Mucosa of rectum (tissue), 2 donors: Measurements from ENCODE around the gene LCE1D.

Experiments
- H3K27ac ChIP-seq, 2 donors: one replicate each; pipeline ENCODE4 v1.7.0; 2013; ENCODE audit warnings: inconsistent platforms in 2 of 2, low read depth in 2 of 2, low read length in 2 of 2
- H3K27me3 ChIP-seq, 2 donors: one replicate each; pipeline ENCODE4 v1.7.0; 2013; ENCODE audit warnings: low read length in 2 of 2; ENCODE audit not compliant: control insufficient read depth in 2 of 2, insufficient read depth in 2 of 2
- H3K36me3 ChIP-seq, 2 donors: one replicate each; pipeline ENCODE4 v1.7.0; 2013; ENCODE audit warnings: low read length in 2 of 2; ENCODE audit not compliant: control insufficient read depth in 2 of 2, insufficient read depth in 2 of 2
- H3K4me1 ChIP-seq, 2 donors: one replicate each; pipeline ENCODE4 v1.7.0; 2013; ENCODE audit warnings: low read length in 2 of 2, mild to moderate bottlenecking in 1 of 2; ENCODE audit not compliant: control insufficient read depth in 2 of 2, insufficient read depth in 2 of 2
- H3K4me3 ChIP-seq, 2 donors: one replicate each; pipeline ENCODE4 v1.7.0; 2013; ENCODE audit warnings: low read length in 2 of 2
- H3K9ac ChIP-seq, 2 donors: one replicate each; pipeline ENCODE4 v1.7.0; 2013; ENCODE audit warnings: low read length in 2 of 2, low read depth in 1 of 2, mild to moderate bottlenecking in 1 of 2
- H3K9me3 ChIP-seq, 2 donors: one replicate each; pipeline ENCODE4 v1.7.0; 2013; ENCODE audit warnings: low read length in 2 of 2; ENCODE audit not compliant: control insufficient read depth in 2 of 2
- donor health status: healthy.
- donor health status: Normal muscosa, but diverticular disease.

The LCE1D gene, protein sequence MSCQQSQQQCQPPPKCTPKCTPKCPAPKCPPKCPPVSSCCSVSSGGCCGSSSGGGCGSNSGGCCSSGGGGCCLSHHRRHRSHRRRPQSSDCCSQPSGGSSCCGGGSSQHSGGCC

GRCh38 chr1:152796421-152796820, at the start of gene LCE1D:
Gene LCE1D (plus strand): TSS chr1:152796721. CDS start chr1:152797795, 1,074 bp downstream.
- H3K9me3 ChIP-seq, result no peaks in the 10 kb centered on the region
- H3K4me1 ChIP-seq, result no peaks in the 10 kb centered on the region
- no peak within 1 kb of the TSS for H3K27ac ChIP-seq
- H3K9ac ChIP-seq, result no peak within 1 kb of the TSS
- no peak within 1 kb of the TSS for H3K4me3 ChIP-seq
- no peaks in the 10 kb centered on the region for H3K36me3 ChIP-seq
- H3K27me3 ChIP-seq, result no peaks in the 10 kb centered on the region

DNA sequence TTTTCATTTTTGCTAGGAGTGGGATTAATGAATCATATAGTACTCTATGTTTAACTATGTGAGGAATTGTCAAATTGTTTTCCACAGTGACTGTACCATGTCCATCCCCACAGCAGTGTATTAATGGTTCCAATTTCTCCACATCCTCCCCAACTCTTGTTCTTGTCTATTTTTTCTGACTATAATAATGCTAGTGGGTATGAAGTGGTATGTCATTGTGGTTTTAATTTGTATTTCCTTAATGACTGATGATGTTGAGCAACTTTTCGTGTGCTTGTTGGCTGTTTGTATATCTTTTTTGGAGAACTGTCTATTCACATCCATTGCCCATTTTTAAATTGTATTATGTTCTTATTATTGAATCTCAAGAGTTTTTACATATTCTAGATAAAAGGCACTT, 48.7 kb upstream of the LCE1D start:
- no peaks in the 10 kb centered on the region for H3K9me3 ChIP-seq

GRCh38 chr1:152752225-152752624, 44.3 kb upstream of the LCE1D start:
- Histone ChIP-seq H3K36me3 (no peaks in the 10 kb centered on the region), H3K9ac (no peak overlapping the region), H3K9me3 (no peaks in the 10 kb centered on the region)

More for the DNA sequence above, 48.7 kb upstream of the LCE1D start:
- H3K9ac ChIP-seq, result no peak overlapping the region
- no peaks in the 10 kb centered on the region for H3K27me3 ChIP-seq
- no peak overlapping the region for H3K4me3 ChIP-seq
- H3K27ac ChIP-seq, result no peak overlapping the region
- no peaks in the 10 kb centered on the region for H3K36me3 ChIP-seq
- no peaks in the 10 kb centered on the region for H3K4me1 ChIP-seq

GRCh38 chr1:152753586-152753985, 42.9 kb upstream of the LCE1D start:
- no peaks in the 10 kb centered on the region for H3K4me1 ChIP-seq
- no peaks in the 10 kb centered on the region for H3K36me3 ChIP-seq
- H3K27me3 ChIP-seq, result no peaks in the 10 kb centered on the region
- no peaks in the 10 kb centered on the region for H3K9me3 ChIP-seq
- no peak overlapping the region for H3K27ac ChIP-seq
- H3K9ac ChIP-seq, result no peak overlapping the region
- no peak overlapping the region for H3K4me3 ChIP-seq

More at GRCh38 chr1:152752225-152752624, 44.3 kb upstream of the LCE1D start:
- no peak overlapping the region for H3K27ac ChIP-seq
- no peaks in the 10 kb centered on the region for H3K27me3 ChIP-seq
- H3K4me3 ChIP-seq, result no peak overlapping the region
- H3K4me1 ChIP-seq, result no peaks in the 10 kb centered on the region

- no peak overlapping the region for H3K4me3 ChIP-seq
- no peaks in the 10 kb centered on the region for H3K9me3 ChIP-seq
- H3K9ac ChIP-seq, result no peak overlapping the region
- no peak overlapping the region for H3K27ac ChIP-seq
- no peaks in the 10 kb centered on the region for H3K27me3 ChIP-seq
- no peaks in the 10 kb centered on the region for H3K36me3 ChIP-seq
- no peaks in the 10 kb centered on the region for H3K4me1 ChIP-seq
Measured at GRCh38 chr1:152756872-152757271, 39.6 kb upstream of the LCE1D start.

DNA sequence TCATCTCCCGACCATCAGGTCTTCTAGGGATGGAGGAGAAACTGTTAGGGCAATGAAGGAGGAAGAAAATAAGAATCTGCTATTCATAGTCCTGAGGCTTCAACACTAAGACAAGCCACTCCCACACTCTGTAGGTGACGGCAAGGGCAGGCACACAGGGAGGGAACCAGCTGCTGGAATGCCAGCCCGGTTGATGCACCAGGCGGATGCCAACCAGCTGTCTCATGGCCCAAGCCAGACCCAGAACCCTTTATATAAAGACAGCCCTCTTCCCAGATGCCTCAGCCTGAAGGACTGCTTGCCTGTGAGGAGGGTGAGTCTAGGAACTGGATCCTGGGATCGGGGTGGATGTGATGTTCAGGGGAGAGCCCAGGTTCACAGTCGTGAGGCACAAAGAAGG, 38.8 kb upstream of the LCE1D start, which contains the start of gene KPRP:
KPRP (plus strand) TSS at position 279 of the 400 bp plus-strand sequence. CDS start 1,564 bp downstream, outside the sequence.
- no peak within 1 kb of the TSS for H3K9ac ChIP-seq
- no peaks in the 10 kb centered on the region for H3K4me1 ChIP-seq
- H3K9me3 ChIP-seq, result no peaks in the 10 kb centered on the region
- H3K27me3 ChIP-seq, result no peaks in the 10 kb centered on the region
- no peaks in the 10 kb centered on the region for H3K36me3 ChIP-seq
- H3K27ac ChIP-seq, result no peak within 1 kb of the TSS
- H3K4me3 ChIP-seq, result no peak within 1 kb of the TSS

DNA sequence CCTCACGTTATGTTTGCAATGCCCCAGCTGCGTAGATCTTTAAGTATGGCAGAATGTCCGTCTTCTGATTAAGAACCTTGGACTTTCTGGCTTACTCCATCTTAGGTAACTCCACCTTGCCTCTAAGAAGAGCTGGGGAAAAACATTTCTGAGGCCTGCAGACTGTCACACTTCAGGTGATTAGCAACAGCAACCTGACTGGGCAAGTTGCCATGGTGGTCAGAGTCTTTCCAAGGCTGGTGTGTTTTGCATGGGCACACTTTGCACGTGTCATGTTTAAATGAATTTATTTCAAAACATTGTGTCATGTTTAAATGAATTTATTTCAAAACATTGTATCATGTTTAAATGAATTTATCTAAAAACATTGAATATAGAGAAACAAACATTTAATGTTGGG, 37.9 kb upstream of the LCE1D start:
- H3K9me3 ChIP-seq, result no peaks in the 10 kb centered on the region
- H3K4me3 ChIP-seq, result no peak overlapping the region
- H3K9ac ChIP-seq, result no peak overlapping the region
- no peaks in the 10 kb centered on the region for H3K36me3 ChIP-seq
- H3K27me3 ChIP-seq, result no peaks in the 10 kb centered on the region
- no peak overlapping the region for H3K27ac ChIP-seq
- H3K4me1 ChIP-seq, result no peaks in the 10 kb centered on the region

DNA sequence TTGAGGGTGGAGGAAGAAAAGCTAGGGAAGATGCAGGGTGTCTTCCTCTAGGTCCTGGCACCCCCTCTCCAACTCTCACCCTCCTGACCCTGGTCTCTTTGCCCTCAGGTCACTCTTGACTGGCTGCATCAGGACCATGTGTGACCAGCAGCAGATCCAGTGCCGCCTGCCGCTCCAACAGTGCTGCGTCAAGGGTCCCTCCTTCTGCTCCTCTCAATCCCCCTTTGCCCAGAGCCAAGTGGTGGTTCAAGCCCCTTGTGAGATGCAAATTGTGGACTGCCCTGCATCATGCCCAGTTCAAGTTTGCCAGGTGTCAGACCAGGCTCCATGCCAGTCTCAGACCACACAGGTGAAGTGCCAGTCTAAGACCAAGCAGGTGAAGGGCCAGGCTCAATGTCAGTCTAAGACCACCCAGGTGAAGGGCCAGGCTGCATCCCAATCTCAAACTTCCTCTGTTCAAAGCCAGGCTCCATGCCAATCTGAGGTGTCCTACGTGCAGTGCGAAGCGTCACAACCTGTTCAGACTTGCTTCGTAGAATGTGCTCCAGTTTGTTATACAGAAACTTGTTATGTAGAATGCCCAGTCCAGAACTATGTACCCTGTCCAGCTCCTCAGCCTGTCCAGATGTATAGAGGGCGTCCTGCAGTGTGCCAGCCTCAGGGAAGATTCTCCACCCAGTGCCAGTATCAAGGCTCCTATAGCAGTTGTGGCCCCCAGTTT, 36.9 kb upstream of the LCE1D start:
- no peak overlapping the region for H3K27ac ChIP-seq
- no peaks in the 10 kb centered on the region for H3K36me3 ChIP-seq
- no peaks in the 10 kb centered on the region for H3K9me3 ChIP-seq

DNA sequence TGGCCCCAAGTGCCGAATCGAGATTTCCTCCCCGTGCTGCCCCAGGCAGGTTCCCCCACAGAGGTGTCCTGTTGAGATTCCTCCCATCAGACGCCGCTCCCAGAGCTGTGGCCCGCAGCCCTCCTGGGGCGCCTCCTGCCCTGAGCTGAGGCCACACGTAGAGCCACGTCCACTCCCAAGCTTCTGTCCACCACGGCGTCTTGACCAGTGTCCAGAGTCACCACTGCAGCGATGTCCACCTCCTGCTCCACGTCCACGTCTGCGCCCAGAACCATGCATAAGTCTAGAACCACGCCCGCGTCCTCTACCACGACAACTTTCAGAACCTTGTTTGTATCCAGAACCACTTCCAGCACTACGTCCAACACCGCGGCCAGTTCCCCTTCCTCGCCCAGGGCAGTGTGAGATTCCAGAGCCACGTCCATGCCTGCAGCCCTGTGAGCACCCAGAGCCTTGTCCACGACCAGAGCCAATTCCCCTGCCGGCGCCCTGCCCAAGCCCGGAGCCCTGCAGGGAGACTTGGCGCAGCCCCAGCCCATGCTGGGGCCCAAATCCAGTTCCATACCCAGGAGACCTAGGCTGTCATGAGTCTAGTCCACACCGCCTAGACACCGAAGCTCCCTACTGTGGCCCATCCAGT, 35.9 kb upstream of the LCE1D start:
- Histone ChIP-seq H3K9me3 (no peaks in the 10 kb centered on the region), H3K4me3 (no peak overlapping the region), H3K27ac (no peak overlapping the region), H3K4me1 (no peaks in the 10 kb centered on the region), H3K9ac (no peak overlapping the region), H3K36me3 (no peaks in the 10 kb centered on the region), H3K27me3 (no peaks in the 10 kb centered on the region)

More for the DNA sequence above, 36.9 kb upstream of the LCE1D start:
- no peaks in the 10 kb centered on the region for H3K4me1 ChIP-seq
- no peak overlapping the region for H3K9ac ChIP-seq
- H3K4me3 ChIP-seq, result no peak overlapping the region
- no peaks in the 10 kb centered on the region for H3K27me3 ChIP-seq

DNA sequence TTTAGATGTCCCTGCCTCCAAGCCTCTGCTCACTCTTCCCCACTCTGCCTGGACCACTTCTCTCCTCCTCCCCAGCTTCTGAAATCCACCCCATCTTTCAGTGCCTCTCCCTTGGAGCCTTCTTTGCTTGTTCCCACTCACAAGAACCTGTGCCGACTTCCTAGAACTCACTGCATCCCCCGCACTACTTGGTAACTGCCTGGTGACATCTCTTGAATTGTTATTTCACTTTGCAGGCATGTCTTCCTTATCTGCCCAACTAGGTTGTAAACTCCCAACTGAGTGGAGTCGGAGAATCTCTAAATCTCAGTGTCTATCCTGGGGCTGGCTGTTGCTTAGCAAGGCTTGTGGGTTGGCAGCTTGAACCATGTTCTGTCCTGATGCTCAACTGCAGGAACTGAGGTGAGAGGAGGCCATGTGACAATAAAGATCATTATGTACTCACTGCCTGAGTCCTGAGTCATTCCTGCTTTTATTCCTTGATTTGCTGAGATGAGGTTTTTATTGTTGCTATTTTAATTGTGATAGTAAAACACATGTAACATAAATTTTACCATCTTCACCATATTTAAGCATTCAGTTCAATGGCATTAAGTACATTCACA, 34.8 kb upstream of the LCE1D start:
- Histone ChIP-seq H3K27me3 (no peaks in the 10 kb centered on the region), H3K36me3 (no peaks in the 10 kb centered on the region), H3K9me3 (no peaks in the 10 kb centered on the region), H3K27ac (no peak overlapping the region), H3K4me1 (no peaks in the 10 kb centered on the region), H3K4me3 (no peak overlapping the region), H3K9ac (no peak overlapping the region)
